Measurements from ENCODE around the gene NELL1.

NELL1 gene

DNA sequence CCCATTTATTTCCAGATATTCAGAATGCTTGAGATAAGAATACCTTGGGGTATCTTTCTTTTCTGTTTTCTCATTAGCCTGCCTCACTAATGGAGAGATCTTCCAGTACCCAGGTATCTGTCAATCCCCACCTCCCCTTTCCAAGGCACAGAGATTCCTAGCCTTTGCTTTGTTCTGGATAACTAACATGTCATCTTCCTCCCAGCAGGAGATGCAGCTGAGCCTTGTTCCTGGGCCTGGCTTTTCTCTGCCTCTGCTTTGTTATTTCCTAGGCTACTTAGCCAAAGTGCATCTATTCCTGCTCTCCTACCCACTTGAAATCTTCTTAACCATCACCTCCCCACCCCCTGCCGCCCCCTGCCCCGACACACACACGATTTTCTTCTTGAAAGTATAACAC is 297.1 kb downstream of the NELL1 start:
- no peak for DNase-seq (ENCODE audit: low read depth in 2 of 2)

DNA sequence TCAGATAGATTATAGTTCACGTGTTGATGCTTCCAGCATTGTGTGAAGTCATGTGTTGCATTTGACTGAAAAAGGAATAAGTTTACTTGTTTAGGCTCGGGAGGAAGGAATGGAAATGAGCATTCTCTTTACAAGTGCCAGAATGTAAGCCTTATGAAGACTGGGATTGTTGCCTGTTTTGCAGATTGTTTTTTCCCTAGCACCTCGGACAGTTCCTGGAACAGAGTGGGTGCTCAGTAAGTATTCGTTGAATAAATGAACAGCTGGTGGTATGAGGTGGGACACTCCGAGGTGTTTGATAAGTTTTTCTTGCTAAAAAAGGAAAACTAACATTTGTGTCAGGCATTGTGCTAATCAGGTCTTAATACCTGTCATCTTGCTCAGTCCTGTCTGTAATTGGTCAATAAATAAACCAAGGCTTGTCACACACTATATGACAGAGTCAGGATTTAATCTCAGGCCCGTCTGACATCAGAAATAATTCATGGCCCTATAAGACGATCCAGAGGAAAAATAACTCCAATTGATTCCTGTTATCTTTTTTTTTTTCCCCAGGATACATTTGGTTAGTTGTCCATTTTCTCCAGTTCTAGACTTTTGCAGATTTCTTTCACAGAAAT is 304.7 kb downstream of the NELL1 start:
- no peak for DNase-seq (ENCODE audit: low read depth in 2 of 2)

DNA sequence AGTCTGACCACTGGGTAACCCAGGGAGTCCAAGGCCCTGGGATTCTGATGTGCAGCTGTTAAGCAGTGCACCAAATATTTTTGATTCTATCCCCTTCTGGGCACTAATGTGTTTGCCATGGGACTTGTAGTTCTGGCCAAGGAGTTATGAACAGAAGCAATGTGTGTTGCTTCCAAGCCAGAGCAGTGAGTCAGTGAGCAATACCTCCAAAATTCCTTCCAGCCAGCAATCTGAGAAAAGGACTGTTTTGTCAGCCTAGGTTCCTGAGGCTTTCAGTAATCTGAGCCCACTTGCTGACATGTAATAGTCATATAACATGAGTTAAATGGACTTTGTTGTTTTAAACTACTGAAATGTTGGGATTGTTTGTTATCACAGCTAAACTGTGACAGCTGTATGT is 311.4 kb downstream of the NELL1 start:
- DNase-seq (ENCODE audit: low read depth in 2 of 2) = no peak

DNA sequence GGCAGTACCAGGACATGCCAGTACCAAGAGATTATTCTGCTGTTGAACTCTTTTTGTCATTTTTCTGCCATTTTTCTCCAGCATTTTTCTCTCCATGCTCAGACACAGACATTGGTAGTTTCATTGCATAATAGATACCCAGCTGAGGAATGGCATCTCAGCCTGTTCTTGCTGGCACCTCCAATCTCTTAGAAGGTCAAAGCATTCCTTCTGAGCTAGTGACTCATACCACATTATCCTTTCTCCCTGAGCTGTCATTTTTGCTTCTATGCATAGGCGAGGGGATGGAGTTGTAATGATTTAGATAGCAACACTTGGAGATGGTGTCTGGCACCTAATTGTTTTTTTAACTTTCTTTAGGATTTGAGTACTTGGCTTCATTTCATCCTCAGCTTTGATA is 321.1 kb downstream of the NELL1 start:
- DNase-seq (ENCODE audit: low read depth in 2 of 2) = no peak

DNA sequence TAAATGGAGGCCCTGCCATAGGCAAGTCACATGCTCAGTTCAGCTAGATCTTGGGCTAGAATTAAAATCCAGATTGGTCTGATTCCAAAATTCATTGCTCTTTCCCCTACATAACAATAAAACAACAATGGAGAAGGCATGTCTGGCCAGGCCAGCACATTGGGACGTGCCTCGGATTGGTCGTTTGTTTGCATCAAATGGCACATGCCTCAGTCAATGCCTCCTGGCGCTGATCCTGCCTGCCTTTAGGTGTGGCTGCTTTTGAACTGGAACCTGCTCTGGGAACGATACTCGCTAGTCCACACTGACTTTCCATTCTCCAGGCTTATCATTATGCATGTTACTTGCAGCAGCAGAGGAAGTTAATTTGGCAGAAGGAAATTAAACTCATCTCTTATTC is 322.1 kb downstream of the NELL1 start:
- DNase-seq (ENCODE audit: low read depth in 2 of 2) = no peak

DNA sequence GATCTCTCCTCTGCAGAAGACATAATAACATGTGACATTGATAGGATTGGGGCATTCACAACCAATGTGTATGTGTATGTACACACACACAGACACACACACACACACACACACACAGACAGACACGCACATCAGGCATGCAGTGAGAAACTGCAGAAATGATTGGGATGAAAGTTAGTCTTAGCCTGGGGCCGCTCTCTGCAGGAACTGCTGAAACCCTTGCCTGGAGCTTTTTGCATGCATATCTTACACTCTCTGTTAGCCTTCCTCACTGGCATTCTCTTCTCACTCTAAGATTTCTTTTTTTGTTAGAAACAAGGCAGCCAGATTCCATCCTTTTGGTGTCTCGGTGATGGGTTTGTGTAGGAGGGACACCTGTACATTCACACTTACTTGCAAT is 337.9 kb downstream of the NELL1 start:
- no peak for DNase-seq (ENCODE audit: low read depth in 2 of 2)

DNA sequence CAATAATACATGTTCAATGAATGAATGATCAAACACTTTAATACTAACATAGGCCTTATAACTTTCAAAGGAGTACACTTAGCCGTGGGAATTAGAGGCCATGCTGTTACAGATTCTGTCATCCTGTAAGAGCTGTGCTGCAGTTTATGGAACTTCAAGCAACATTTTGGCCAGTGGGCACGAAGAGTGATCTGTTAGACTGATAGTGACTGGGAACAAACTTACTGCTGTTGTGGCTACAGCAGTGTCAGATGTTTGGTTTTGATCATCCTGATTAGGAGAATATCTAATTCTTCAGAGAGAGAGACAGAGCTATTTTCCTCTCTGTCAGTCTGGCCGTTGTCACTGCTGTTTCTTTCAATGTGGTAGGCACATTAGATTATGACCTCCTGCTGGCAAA is 348.9 kb downstream of the NELL1 start:
- DNase-seq (ENCODE audit: low read depth in 2 of 2) = no peak

DNA sequence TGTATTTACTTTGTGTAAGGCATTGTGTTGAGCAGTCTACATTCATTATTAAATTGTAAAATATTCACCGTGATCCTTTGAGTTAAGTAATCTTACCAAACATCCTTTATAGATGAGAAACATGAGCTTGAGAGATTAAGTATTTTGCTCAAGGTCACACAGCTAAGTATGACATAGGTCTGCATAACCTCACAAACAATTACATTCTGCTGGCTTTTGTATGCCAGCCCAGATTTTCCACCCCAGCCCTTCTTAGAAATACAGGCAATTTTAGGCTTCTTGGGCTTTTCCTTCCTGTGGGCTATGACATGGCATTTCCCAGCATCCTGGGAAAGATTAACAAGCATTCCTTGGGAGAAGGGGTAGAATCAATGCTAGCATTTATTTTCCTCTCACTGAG is 357.3 kb downstream of the NELL1 start:
- DNase-seq (ENCODE audit: low read depth in 2 of 2) = no peak

DNA sequence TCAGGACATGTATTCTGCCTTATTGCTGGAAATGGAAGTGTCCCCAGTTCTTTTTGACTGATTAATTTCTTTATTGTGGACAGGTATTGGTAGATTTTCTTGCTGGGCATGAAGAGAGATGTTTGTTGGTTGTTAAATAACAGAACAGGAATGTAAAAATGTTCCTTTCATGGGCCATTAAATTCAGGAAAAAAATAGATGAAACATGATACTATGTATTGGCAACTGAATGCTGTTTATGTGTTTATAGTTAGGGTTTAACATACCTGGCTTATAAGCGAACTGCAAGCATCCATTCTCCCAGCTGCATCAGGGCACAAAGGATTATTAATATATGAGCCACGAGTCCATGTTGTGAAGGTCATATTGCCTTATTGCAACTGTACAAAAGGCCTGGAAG is 368.5 kb downstream of the NELL1 start:
- no peak for DNase-seq (ENCODE audit: low read depth in 2 of 2)

DNA sequence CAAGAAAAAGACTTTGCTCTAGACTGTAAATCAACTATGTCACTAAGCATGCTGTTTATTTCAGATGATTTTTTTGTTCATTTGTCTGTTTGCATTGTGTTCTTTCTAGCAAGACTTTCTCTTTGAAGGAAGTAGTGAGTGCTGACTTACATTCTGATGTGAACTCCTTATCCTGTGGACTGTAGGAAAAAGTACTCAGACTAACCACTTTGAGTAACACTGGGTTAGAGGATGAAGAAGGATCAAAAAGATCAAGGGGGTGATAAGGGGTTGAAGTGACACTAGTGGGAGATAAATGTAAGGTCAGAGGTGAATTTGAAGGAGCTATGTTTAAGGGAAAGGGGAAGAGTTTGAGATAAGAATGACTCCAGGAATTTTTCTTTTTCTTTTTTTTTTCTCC is 369.4 kb downstream of the NELL1 start:
- DNase-seq (ENCODE audit: low read depth in 2 of 2) = no peak

DNA sequence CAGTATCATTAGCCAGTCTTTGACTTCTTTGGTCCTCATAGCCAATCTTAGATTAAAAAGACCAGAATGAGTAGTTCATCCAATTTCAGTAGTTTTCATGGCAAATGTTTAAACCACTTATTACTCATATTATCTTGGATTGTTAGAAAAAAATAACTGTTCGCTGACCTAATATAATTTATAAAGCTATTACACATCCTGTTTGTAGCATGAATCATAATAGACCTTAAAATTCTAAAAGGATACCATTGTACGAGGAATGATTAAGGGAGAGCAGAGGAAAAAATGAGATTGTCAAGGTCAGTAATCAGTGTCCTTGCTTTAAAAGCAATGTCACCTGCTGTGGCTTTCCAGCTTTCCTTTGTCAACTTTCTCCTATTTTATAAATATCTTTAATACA is 371.2 kb downstream of the NELL1 start:
- DNase-seq (ENCODE audit: low read depth in 2 of 2) = no peak

DNA sequence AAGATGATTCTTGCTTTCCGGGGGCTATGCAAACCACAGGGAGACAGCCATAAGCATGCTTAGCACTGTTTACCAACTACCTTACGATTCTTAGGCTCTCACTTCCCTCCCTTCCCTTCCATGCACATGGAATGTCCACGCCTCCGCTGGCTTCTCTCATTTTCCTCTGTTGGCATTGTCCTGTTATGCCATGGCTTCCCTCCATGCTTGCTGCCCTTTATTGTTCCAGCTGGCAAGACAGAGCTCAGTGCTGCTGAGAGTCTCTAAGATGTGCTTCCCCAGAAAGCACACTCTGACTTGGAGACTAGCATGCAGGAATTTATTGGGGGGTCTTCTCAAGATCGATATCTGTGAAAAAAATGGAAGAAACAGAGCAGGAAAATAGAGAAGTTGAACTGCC is 379.2 kb downstream of the NELL1 start:
- no peak for DNase-seq (ENCODE audit: low read depth in 2 of 2)

DNA sequence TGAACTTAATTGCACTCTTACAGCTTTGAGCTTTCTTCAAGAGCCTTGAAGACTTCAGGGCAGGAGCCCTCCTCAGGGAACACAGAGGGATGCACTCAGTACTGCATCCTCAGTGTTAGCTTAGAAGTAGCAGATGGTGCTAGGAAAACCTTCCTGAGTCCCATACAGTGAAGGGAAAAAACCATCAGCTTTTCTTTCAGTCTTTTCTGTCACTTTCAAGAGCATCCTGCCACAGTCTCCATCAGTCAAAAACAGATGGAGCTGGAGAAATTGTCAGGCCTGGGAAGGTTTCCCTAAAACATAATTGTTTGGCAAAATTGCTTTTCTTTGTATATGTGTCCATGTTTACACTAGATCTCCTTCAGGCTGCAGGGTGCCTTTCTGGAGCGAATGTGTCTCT is 384.1 kb downstream of the NELL1 start:
- DNase-seq (ENCODE audit: low read depth in 2 of 2) = no peak

DNA sequence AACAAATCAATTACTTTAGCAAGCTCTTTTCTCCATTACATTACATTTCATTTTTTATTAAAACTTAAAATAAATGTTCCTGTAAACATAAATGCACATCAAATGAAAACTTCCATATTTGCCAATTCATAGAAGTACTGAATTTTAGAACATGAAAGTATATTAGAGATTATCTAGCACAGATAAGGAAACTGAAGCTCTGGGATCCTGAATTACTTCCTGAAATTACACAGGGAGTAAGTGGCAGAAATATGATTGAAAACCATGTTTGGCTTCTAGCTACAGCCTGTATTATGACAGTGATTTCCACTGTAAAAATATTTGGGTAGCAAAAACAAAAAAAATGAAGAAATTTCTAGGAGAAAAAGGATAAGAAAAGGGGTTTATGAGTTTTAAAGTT is 387.3 kb downstream of the NELL1 start:
- no peak for DNase-seq (ENCODE audit: low read depth in 2 of 2)

DNA sequence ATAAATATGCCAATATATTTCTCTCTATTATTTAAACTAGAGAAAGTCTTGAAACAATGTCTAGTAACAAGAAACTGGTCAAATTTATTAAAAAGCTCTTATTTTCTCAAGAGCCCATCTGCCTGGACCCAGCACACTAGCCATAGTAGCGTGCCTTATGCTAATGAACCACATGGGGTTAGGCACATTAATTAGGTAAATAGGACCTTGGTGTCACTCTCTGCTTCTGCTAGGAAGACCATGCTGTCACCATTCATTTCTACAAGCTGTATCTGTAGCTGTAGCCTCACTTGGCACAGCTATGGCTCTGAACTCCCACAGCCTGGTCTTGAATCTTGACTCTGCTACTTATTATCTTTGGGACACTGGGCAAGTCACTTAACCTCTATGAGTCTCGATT is 390.5 kb downstream of the NELL1 start:
- DNase-seq (ENCODE audit: low read depth in 2 of 2) = no peak

DNA sequence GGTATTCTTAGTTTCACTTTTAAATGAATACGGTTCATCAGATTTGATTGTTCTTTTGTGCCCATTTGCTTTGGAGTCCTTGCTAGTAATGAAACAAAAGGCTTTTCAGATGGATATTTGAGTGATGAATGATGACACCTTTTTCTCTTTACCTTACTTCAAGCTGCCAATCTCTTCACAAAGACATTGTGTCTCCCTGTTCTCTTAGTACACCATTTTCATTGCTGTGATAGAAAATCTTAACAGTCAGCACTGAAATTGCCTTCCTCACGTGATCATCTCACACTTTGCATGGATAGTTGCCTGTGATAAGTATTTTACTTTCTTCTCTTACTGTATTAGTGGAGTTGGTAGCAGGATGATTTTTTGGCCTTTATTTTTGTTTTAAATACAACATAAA is 396.6 kb downstream of the NELL1 start:
- no peak for DNase-seq (ENCODE audit: low read depth in 2 of 2)

DNA sequence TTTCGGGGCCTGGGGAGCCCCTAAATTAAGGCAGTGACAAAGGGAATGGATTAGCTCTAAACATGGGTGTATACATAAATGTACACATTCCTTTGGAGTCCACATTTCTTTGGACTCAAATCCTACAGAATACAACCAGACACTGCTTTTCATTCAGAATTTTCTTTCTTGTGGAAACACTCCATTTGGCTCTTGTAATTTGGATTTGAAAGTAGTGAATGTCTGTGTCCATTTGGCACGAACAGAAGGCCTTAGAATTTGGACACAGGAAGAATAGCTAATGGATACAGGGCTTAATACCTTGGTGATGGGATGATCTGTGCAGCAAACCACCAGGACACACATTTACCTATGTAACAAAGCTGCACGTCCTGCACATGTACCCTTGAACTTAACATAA is 399.5 kb downstream of the NELL1 start:
- no peak for DNase-seq (ENCODE audit: low read depth in 2 of 2)

DNA sequence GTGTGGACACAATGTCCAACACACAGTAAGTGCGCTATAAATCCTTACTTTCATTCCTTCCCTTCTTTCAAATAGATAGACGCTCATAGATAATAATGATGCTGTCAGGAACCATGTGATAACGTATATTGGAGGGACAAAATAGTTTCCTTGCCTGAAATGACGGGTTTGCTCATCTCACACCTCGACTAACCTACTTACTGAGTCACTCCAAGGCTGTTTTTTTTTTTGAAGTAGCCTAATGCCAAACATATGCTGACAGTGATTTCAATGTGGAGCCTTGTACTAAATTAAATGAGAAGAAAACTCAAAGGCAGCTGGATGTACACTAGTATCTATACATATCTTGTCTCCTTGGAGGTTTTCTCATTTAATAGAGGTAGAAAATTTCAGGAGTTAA is 400.5 kb downstream of the NELL1 start:
- DNase-seq (ENCODE audit: low read depth in 2 of 2) = no peak

DNA sequence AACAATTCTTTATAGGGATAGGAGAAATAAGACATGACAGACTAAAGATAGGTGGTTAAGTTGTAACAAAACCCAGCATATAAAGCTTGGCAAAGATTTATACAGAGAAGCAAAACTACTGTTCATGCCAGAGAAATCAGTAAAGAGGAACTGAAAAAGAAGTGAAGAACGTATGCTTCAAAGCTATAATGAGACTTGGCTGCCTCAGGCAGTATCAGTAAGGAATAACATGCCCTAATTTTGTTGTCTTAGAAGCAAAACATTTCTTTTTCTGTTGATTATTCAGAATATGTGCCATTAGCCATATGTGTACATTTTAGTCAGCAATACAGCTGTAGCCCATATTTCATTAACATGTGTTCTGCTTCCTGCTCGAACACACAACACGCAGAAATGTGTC is 403.2 kb downstream of the NELL1 start:
- no peak for DNase-seq (ENCODE audit: low read depth in 2 of 2)

DNA sequence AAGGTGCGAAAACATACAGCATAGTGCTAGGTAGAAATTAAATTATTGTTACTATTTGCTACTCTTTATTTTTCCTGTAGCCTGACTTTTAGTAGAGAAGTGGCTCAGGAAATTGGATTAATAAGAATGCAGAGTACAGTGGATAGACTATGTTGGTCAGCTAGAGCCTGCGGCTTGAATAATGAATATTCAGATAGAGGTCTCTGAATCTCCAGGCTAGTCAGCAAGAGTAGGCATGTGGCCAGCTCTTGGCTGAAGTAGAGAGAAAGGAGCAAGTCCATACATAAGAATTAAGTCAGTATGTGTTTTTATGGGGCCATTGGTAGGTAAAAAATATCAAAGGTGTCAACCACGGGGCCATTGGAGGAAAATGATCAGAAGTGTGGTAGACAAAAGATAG is 413.5 kb downstream of the NELL1 start:
- no peak for DNase-seq (ENCODE audit: low read depth in 2 of 2)

DNA sequence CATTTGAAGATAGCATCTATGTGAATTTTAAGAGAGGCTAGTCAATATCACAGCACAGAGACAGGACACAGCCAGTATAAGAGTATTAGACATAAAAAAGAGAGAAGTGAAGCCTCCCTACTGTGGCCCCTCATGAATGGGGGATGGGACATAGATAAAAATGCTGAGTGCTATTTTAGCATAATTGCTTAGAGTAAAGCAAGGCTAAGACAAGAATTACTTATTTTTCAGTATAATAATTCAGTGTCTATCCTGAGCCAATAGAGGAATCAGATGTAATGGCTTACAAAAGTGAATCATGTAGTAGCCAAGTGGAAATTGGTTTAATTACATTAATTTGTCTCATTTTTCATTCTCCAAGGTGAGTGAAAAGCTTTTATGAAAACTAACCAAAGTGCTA is 419.5 kb downstream of the NELL1 start:
- DNase-seq (ENCODE audit: low read depth in 2 of 2) = no peak

DNA sequence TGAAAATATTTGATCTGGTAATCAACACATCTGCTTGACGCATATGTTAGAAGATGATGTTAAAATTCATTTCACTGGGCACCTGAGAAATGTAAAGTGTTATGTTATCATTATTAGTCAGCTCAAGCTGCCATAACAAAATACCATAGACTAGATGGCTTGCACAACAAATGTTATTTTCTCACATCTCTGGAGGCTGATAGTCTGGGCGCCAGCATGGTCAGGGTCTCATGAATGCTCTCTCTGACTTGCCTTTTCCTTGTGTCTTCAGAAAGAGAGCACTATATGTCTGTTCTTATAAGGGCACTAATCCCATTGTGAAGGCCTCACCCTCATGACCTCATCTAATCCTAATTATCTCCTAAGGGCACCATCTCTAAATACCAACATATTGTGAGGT is 435.3 kb downstream of the NELL1 start:
- DNase-seq (ENCODE audit: low read depth in 2 of 2) = no peak

DNA sequence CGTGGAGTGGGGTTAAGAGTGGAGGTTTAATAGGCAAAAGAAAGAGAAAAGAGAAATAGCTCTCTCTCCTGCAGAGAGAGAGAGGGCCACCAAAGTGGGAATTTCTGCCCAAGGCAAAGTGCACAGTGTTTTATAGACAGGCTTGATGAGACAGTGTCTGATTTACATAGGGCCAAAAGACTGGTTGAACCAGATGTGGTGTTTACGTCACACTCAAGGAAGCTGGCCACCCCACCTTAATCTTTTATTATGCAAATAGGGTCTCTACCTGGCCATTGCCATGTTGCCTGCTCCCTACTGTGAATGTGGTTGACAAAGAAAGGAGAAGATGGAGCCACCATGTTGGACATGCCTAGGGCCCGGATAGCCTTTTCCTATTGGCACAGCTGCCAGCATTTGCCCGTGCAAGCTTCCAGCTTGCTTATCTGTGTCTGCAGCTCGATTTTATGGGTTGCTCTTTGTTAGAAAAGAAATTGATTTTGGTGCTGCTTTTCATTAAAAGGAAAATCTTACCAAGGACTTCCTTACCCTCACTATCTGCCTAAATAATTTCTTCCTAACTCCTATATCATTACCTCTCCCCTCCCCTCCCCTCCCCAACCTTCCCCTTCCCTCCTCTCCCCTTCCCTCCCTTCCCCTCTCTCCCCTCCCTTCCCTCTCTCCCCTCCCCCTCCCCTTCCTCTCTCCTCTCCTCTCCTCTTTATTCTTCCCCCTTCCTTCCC is 436.0 kb downstream of the NELL1 start:
- no peak for DNase-seq (ENCODE audit: low read depth in 2 of 2)

DNA sequence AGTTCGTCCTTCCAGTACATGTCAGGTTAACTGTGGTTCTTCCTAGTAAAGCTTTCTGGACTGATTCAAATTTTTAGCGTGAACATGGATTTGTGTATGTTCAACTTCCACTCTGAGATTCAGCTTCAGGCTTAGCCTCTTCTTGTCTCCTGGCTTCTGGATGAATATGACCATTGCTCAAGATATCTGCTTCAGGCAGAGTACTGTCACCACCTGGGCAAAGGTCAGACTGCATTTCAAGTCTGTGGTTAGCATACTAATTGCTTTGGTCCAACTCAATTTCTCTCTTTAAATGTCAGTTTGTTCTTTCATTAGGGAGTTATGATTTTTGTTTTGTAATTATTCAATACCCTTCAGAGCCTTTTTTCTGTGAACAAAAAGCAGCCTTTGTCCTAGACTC is 440.0 kb downstream of the NELL1 start:
- no peak for DNase-seq (ENCODE audit: low read depth in 2 of 2)

Measured in stimulated activated CD8-positive, alpha-beta memory T cell treated with anti-CD3 and anti-CD28 coated beads, Interleukin-15, amount 100 ng/mL, for 4 hours (primary cell).